HepG2 (cell line): ENCODE measurements around the gene RAMAC. TPM values are rescaled to one million over a fixed set of nuclear protein-coding genes. Genes with fewer than 3 reads are reported as not detected.

Experiments
- BRCA1 ChIP-seq: sonication (generic); formaldehyde crosslinking; IDR thresholded peaks from 2 replicates; pipeline ENCODE4 v1.4.0; 2020; ENCODE audit warnings: missing genetic modification reagents
- DNMT3B ChIP-seq: conservative IDR thresholded peaks from 2 replicates; pipeline ENCODE4 v1.6.1; 2016; ENCODE audit warnings: missing biosample characterization, control low read depth
- ELF1 ChIP-seq: sonication (generic); formaldehyde crosslinking; IDR thresholded peaks from 2 replicates; pipeline ENCODE4 v1.4.0; 2020; ENCODE audit warnings: missing genetic modification reagents
- IRX3 ChIP-seq: sonication (generic); formaldehyde crosslinking; IDR thresholded peaks from 2 replicates; pipeline ENCODE4 v1.8.1; 2023; ENCODE audit warnings: mild to moderate bottlenecking, low read depth, missing genetic modification reagents, borderline replicate concordance
- LCORL ChIP-seq, 2 experiments: fragments of 450-650 bp in 1 of 2; sonication (generic) in 1 of 2; formaldehyde crosslinking in 1 of 2; IDR thresholded peaks; 2 replicates each; pipeline versions ENCODE4 v1.5.0 to v1.6.1; 2017 to 2020; ENCODE audit warnings: antibody characterized with exemption in 1 of 2, missing genetic modification reagents in 1 of 2
- TBX3 ChIP-seq: fragments of 450-650 bp; IDR thresholded peaks from 2 replicates; pipeline ENCODE4 v1.6.1; 2017; ENCODE audit warnings: antibody characterized with exemption, mild to moderate bottlenecking, inconsistent platforms, borderline replicate concordance
- ZBTB21 ChIP-seq: sonication (generic); formaldehyde crosslinking; IDR thresholded peaks from 2 replicates; pipeline ENCODE4 v1.4.0; 2020; ENCODE audit warnings: missing genetic modification reagents
- ZBTB38 ChIP-seq: sonication (generic); formaldehyde crosslinking; IDR thresholded peaks from 2 replicates; pipeline ENCODE4 v1.5.1; 2020; ENCODE audit warnings: mild to moderate bottlenecking, missing genetic modification reagents
- ZBTB40 ChIP-seq, 2 experiments: fragments of 450-650 bp in 1 of 2; sonication (generic) in 1 of 2; formaldehyde crosslinking in 1 of 2; IDR thresholded peaks; 2 replicates each; pipeline versions ENCODE4 v1.6.1 to v1.8.0; 2016 to 2022; ENCODE audit warnings: antibody characterized with exemption in 1 of 2, mild to moderate bottlenecking in 1 of 2, missing genetic modification reagents in 1 of 2
- ZFP91 ChIP-seq: sonication (generic); formaldehyde crosslinking; IDR thresholded peaks from 2 replicates; pipeline ENCODE4 v1.9.0; 2022; ENCODE audit warnings: missing genetic modification reagents, mild to moderate bottlenecking, borderline replicate concordance
- ZNF441 ChIP-seq: sonication (generic); formaldehyde crosslinking; IDR thresholded peaks from 2 replicates; pipeline ENCODE4 v1.7.0; 2021; ENCODE audit warnings: missing genetic modification reagents, borderline replicate concordance
- polyA plus RNA-seq, 8 experiments: library from polyadenylated mRNA; depleted of rRNA in 3 of 8; stranded (reverse) in 7 of 8; unstranded in 1 of 8; fragments of >200 nt; fragmentation: Illumina TruSeq in 4 of 8; extraction: Trizol in 4 of 8; gene quantifications; 2 replicates each; pipeline versions ENCODE4 v1.2.1 to v1.2.3, GENCODE V29; 2011 to 2016; ENCODE audit warnings: low read depth in 4 of 8, missing spikeins in 1 of 8, mixed read lengths in 1 of 8; ENCODE audit not compliant: insufficient read depth in 1 of 8
- total RNA-seq, 5 experiments: library from RNA; depleted of rRNA; stranded (reverse); fragments of >200 nt; fragmentation: Illumina TruSeq; extraction: Trizol; gene quantifications; 2 replicates each; pipeline ENCODE4 v1.2.3, GENCODE V29; 2016; ENCODE audit warnings: low read depth in 1 of 5

RAMAC gene
- total and polyA plus RNA-seq, 2 of the 13 experiments (the other 11 are each of a cell fraction or from before 2014, with no cell fraction given), result 22.2 to 45.9 TPM

GRCh38 chr15:83011271-83012075 is 25.5 kb downstream of the RAMAC start, which contains the start of gene C15orf40 (continued):
- 0 out of 2 replicates have a peak, but pooled peaks have one; percentile 27 for TF ChIP-seq ZNF441 (CRISPR knock-in tag)
- 0 out of 2 replicates have a peak, but pooled peaks have one; percentile 20 for TF ChIP-seq TBX3
- no peak for TF ChIP-seq ZBTB40 (IDR thresholded peaks at IDR 0.05)
- TF ChIP-seq ZBTB40 (CRISPR knock-in tag; IDR thresholded peaks at IDR 0.05), result peak; percentile 79
- TF ChIP-seq ZBTB38 (CRISPR knock-in tag), result peak; percentile 100
- TF ChIP-seq DNMT3B (CRISPR knock-in tag), result 0 out of 2 replicates have a peak, but pooled peaks have one; percentile 64
- TF ChIP-seq ELF1, result peak; percentile 87
- peak; percentile 93 for TF ChIP-seq ZFP91 (CRISPR knock-in tag)
- TF ChIP-seq BRCA1, result peak; percentile 87; the same call in 1 of the 2 replicates
- no peak for TF ChIP-seq ZBTB21
- TF ChIP-seq IRX3, result no peak
- TF ChIP-seq LCORL (IDR thresholded peaks at IDR 0.05), result no peak
- TF ChIP-seq LCORL (CRISPR knock-in tag; IDR thresholded peaks at IDR 0.05), result peak; percentile 69
